H1 (cell line): ENCODE results near the gene NR0B2. TPM values are rescaled to one million over a fixed set of nuclear protein-coding genes. Genes with fewer than 3 reads are reported as not detected.
A peak's percentile ranks its signal among the peaks of the same experiment; 100 is the strongest.

Experiments
- ATF3 ChIP-seq: IDR thresholded peaks from 2 replicates; pipeline ENCODE4 v1.6.1; 2011; ENCODE audit warnings: low read depth, mild to moderate bottlenecking, low read length; ENCODE audit not compliant: insufficient read depth
- BACH1 ChIP-seq: IDR thresholded peaks from 2 replicates; pipeline ENCODE4 v1.6.1; 2012; ENCODE audit warnings: low read length, improper control_type of control experiment
- BRCA1 ChIP-seq: IDR thresholded peaks from 2 replicates; pipeline ENCODE4 v1.6.1; 2012; ENCODE audit warnings: low read depth, low read length, improper control_type of control experiment
- CBX8 ChIP-seq: fragments of 300-800, 300-1000 bp; sonication (generic); IDR thresholded peaks from 2 replicates; pipeline ENCODE4 v1.7.1; 2016; ENCODE audit warnings: low read depth, low read length, borderline replicate concordance
- CEBPB ChIP-seq: IDR thresholded peaks from 2 replicates; pipeline ENCODE4 v1.6.1; 2012; ENCODE audit warnings: low read depth, low read length
- CHD1 ChIP-seq: IDR thresholded peaks from 2 replicates; pipeline ENCODE4 v1.6.1; 2012; ENCODE audit warnings: low read depth, low read length, improper control_type of control experiment
- E2F6 ChIP-seq: IDR thresholded peaks from 2 replicates; pipeline ENCODE4 v1.6.1; 2012; ENCODE audit warnings: inconsistent platforms
- EP300 ChIP-seq, 2 experiments: IDR thresholded peaks; 1 replicate in 1 of 2; 2 replicates in 1 of 2; pipeline ENCODE4 v1.6.1; 2011 to 2012; ENCODE audit warnings: low read depth in 2 of 2, low read length in 2 of 2, mild to moderate bottlenecking in 2 of 2, borderline replicate concordance in 1 of 2, inconsistent platforms in 1 of 2, moderate library complexity in 1 of 2
- GTF2F1 ChIP-seq: IDR thresholded peaks from 2 replicates; pipeline ENCODE4 v1.6.1; 2012; ENCODE audit warnings: low read depth, low read length, improper control_type of control experiment, borderline replicate concordance
- HDAC2 ChIP-seq, 2 experiments: fragments of 300-600 bp in 1 of 2; sonication (generic) in 1 of 2; IDR thresholded peaks; 2 replicates each; pipeline ENCODE4 v1.6.1; 2011 to 2012; ENCODE audit warnings: low read depth in 2 of 2, low read length in 2 of 2, mild to moderate bottlenecking in 2 of 2, moderate library complexity in 2 of 2, borderline replicate concordance in 1 of 2, inconsistent platforms in 1 of 2
- JUND ChIP-seq: IDR thresholded peaks from 2 replicates; pipeline ENCODE4 v1.6.1; 2011; ENCODE audit warnings: mild to moderate bottlenecking, improper control_type of control experiment, low read length
- KDM4A ChIP-seq: IDR thresholded peaks from one replicate; pipeline ENCODE4 v1.7.1; 2012; ENCODE audit warnings: low read depth, mild to moderate bottlenecking, moderate library complexity, low read length, inconsistent platforms; ENCODE audit not compliant: severe bottlenecking
- KDM5A ChIP-seq: fragments of 200-600 bp; IDR thresholded peaks from 2 replicates; pipeline ENCODE4 v1.7.1; 2012; ENCODE audit warnings: mild to moderate bottlenecking, low read length, inconsistent platforms, mixed read lengths
- PHF8 ChIP-seq: fragments of 200-600 bp; sonication (generic); conservative IDR thresholded peaks from 2 replicates; pipeline ENCODE4 v1.7.1; 2012; ENCODE audit warnings: low read depth, mild to moderate bottlenecking, inconsistent platforms, low read length, moderate library complexity
- POLR2AphosphoS5 ChIP-seq: IDR thresholded peaks from 2 replicates; pipeline ENCODE4 v1.6.1; 2011; ENCODE audit warnings: low read depth, low read length
- POU5F1 ChIP-seq: IDR thresholded peaks from 2 replicates; pipeline ENCODE4 v1.6.1; 2011; ENCODE audit warnings: low read depth, mild to moderate bottlenecking, low read length, moderate library complexity
- RBBP5 ChIP-seq: IDR thresholded peaks from 2 replicates; pipeline ENCODE4 v1.7.1; 2012; ENCODE audit warnings: low read depth, mild to moderate bottlenecking, inconsistent platforms, low read length, moderate library complexity, borderline replicate concordance
- SAP30 ChIP-seq: fragments of 300-600 bp; sonication (generic); IDR thresholded peaks from 2 replicates; pipeline ENCODE4 v1.7.1; 2012; ENCODE audit warnings: low read length, moderate library complexity, mild to moderate bottlenecking, inconsistent platforms; ENCODE audit not compliant: insufficient read depth, insufficient replicate concordance
- SIN3A ChIP-seq, 2 experiments: IDR thresholded peaks in 1 of 2; conservative IDR thresholded peaks in 1 of 2; 2 replicates each; pipeline ENCODE4 v1.6.1; 2011 to 2012; ENCODE audit warnings: low read length in 2 of 2, improper control_type of control experiment in 1 of 2, low read depth in 1 of 2, mild to moderate bottlenecking in 1 of 2
- TAF1 ChIP-seq: IDR thresholded peaks from 2 replicates; pipeline ENCODE4 v1.6.1; 2011; ENCODE audit warnings: mild to moderate bottlenecking, low read depth, low read length
- TBP ChIP-seq: IDR thresholded peaks from 2 replicates; pipeline ENCODE4 v1.6.1; 2011; ENCODE audit warnings: low read depth, low read length, improper control_type of control experiment
- TCF12 ChIP-seq: IDR thresholded peaks from 2 replicates; pipeline ENCODE4 v1.6.1; 2011; ENCODE audit warnings: low read depth, mild to moderate bottlenecking, low read length
- polyA plus RNA-seq, 7 experiments: library from polyadenylated mRNA; depleted of rRNA in 3 of 7; stranded (reverse) in 5 of 7; unstranded in 2 of 7; fragments of >200 nt in 5 of 7; fragments of 200-250 nt in 2 of 7; gene quantifications; 1 replicate in 5 of 7; 2 replicates in 1 of 7; 4 replicates in 1 of 7; pipeline versions ENCODE4 v1.2.1 to v1.2.3, GENCODE V29; 2011 to 2013; ENCODE audit warnings: missing spikeins in 2 of 7, mixed read lengths in 2 of 7
- total RNA-seq: library from RNA; stranded (reverse); fragmentation: NEBNext Ultra II Directional; extraction: Animal tissue kit (Norgen Biotek cat#: 25700); gene quantifications from 2 replicates; pipeline ENCODE4 v1.2.1, GENCODE V29; 2021

Gene NR0B2
- total and polyA plus RNA-seq, 2 of the 8 experiments (the other 6 are each of a cell fraction or from before 2014, with no cell fraction given), result not detected

- no peak for TF ChIP-seq GTF2F1
- peak; percentile 96 to 97 for TF ChIP-seq SIN3A (conservative IDR thresholded peaks at IDR 0.05 in 1 of 2, IDR thresholded peaks at IDR 0.05 in 1 of 2; ENCODE audit: low read depth in 1 of 2, low read length in 2 of 2)
- TF ChIP-seq EP300 (IDR thresholded peaks at IDR 0.05; ENCODE audit: borderline replicate concordance in 1 of 2, low read depth in 2 of 2, low read length in 2 of 2), result no peak
- peak; percentile 62 for TF ChIP-seq KDM4A
- peak; percentile 95 for TF ChIP-seq POLR2AphosphoS5
- no peak; the same call in 1 of the 2 replicates for TF ChIP-seq CHD1
- TF ChIP-seq HDAC2 (IDR thresholded peaks at IDR 0.05; ENCODE audit: borderline replicate concordance in 1 of 2, low read depth in 2 of 2, low read length in 2 of 2), result peak in 1 of 2 experiments; percentile 99; a peak in 2 of 4 replicates
- TF ChIP-seq SAP30, result peak; percentile 89
- TF ChIP-seq CBX8, result no peak
- no peak; the same call in 1 of the 2 replicates for TF ChIP-seq BACH1
- 0 out of 2 replicates have a peak, but pooled peaks have one; percentile 52 for TF ChIP-seq RBBP5
- TF ChIP-seq POU5F1, result no peak
- TF ChIP-seq TAF1, result peak; percentile 99
- no peak for TF ChIP-seq E2F6
- 0 out of 2 replicates have a peak, but pooled peaks have one; percentile 16 for TF ChIP-seq CEBPB
- 0 out of 2 replicates have a peak, but pooled peaks have one; percentile 16 for TF ChIP-seq JUND
- peak; percentile 92 for TF ChIP-seq TBP
- peak; percentile 97 for TF ChIP-seq PHF8
- peak; percentile 100 for TF ChIP-seq KDM5A
- TF ChIP-seq ATF3, result peak; percentile 27; the same call in 1 of the 2 replicates
- peak; percentile 96 for TF ChIP-seq BRCA1
- no peak for TF ChIP-seq TCF12
Measured at GRCh38 chr1:26900001-26900814, 13.6 kb downstream of the NR0B2 start, which contains the start of gene GPATCH3 (continued).
